ENCODE measurements around the gene C5orf52.

DNA sequence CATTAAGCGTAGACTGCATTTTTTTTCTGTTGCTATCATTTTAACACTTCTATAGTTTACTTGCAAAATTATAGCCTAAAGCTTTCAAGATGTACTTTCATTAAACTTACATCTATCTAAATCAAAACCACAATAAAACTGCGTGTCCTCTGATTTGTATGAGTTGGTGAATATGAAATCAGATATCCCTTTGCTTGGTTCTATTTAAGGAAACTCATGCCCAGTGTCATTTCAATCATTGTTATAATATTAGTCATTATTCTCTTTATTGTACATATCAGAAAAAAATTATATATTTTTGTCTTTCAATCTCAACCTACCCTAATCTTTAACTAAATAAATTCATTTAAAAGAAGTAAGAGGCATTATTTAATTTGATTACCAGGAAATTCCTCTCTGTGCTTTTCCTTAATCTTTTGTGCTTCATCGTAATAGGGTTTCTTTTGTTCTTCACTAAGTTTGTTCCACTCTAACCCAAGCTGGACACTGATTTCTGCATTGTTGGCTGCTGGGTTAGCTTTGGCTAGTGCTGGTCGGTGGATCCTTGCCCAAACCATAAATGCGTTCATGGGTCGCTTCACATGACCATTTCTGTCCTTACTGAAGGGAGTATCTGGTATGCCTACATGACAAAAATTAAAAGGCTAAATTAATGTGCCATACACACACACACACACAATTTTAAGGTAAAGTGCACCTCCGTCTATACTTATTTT, 22.9 kb upstream of the C5orf52 start:
- TF ChIP-seq, protein P1, sequence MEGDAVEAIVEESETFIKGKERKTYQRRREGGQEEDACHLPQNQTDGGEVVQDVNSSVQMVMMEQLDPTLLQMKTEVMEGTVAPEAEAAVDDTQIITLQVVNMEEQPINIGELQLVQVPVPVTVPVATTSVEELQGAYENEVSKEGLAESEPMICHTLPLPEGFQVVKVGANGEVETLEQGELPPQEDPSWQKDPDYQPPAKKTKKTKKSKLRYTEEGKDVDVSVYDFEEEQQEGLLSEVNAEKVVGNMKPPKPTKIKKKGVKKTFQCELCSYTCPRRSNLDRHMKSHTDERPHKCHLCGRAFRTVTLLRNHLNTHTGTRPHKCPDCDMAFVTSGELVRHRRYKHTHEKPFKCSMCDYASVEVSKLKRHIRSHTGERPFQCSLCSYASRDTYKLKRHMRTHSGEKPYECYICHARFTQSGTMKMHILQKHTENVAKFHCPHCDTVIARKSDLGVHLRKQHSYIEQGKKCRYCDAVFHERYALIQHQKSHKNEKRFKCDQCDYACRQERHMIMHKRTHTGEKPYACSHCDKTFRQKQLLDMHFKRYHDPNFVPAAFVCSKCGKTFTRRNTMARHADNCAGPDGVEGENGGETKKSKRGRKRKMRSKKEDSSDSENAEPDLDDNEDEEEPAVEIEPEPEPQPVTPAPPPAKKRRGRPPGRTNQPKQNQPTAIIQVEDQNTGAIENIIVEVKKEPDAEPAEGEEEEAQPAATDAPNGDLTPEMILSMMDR (IDR thresholded peaks at IDR 0.05): no peak
- no peak for TF ChIP-seq POLR2A (IDR thresholded peaks at IDR 0.05)

All from right lobe of liver (tissue), 4 donors.